HUES6 (cell line): Measurements from ENCODE around the gene FCRL2.

Source experiments
- H3K27ac ChIP-seq: 2 replicates; pipeline ENCODE4 v1.7.0; 2013; ENCODE audit warnings: low read depth, mild to moderate bottlenecking, low read length, inconsistent platforms
- H3K27me3 ChIP-seq: 2 replicates; pipeline ENCODE4 v1.6.1; 2013; ENCODE audit warnings: low read length; ENCODE audit not compliant: control insufficient read depth, insufficient read depth
- H3K36me3 ChIP-seq: 2 replicates; pipeline ENCODE4 v1.6.1; 2013; ENCODE audit warnings: low read length; ENCODE audit not compliant: control insufficient read depth, insufficient read depth
- H3K4me1 ChIP-seq: 2 replicates; pipeline ENCODE4 v1.6.1; 2013; ENCODE audit warnings: low read length; ENCODE audit not compliant: control insufficient read depth, insufficient read depth
- H3K4me3 ChIP-seq: 2 replicates; pipeline ENCODE4 v1.5.1; 2013; ENCODE audit warnings: low read depth, low read length
- H3K9ac ChIP-seq: one replicate; pipeline ENCODE4 v1.6.1; 2013; ENCODE audit warnings: mild to moderate bottlenecking, low read length
- H3K9me3 ChIP-seq: 2 replicates; pipeline ENCODE4 v1.6.1; 2013; ENCODE audit warnings: low read depth, low read length; ENCODE audit not compliant: control insufficient read depth, insufficient read depth

Gene FCRL2

DNA sequence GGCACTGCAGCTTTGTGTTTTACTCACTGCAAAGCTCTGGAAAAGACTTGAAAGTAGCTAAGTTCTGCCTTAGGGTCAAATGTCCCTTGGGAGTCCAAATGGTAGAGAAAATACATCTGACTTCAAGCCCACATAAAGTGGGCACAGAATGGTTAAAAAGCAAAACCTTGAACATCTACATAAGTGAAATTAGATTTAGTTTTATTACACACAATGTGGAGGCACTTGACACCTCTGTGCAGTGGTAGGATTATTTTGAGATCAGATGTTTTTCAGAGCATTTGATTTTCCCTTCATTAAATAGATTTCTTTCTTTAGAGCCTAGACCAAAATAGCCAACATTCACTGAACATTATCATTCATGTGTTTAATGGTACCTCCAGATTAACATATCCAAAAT is 65.1 kb downstream of the FCRL2 start:
- no peaks in the 10 kb centered on the region for H3K9me3 ChIP-seq
- H3K9ac ChIP-seq = no peak overlapping the region
- H3K4me3 ChIP-seq = no peak overlapping the region
- H3K27ac ChIP-seq = no peak overlapping the region
- H3K36me3 ChIP-seq = no peaks in the 10 kb centered on the region
- H3K4me1 ChIP-seq = no peaks in the 10 kb centered on the region
- no peaks in the 10 kb centered on the region for H3K27me3 ChIP-seq

DNA sequence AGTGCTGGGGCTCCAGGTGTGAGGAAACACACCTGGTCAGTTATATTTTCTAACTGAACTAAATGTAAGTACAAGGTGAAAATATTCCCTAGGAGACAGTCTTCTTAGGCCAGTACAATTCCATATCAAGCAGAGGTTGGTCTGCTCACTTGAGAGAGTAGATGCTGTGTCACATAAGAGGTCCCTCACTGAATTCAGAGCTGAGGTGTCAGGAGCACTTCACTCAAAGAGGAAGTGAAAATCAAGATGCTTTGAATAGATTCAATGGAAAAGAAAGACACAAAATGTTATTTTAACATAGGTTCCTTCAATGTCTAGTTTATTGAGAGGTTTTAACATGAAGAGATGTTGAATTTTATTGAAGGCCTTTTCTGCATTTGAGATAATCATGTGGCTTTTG is 72.1 kb downstream of the FCRL2 start:
- Histone ChIP-seq H3K9me3 (no peaks in the 10 kb centered on the region), H3K27ac (no peak overlapping the region), H3K36me3 (no peaks in the 10 kb centered on the region), H3K4me1 (no peaks in the 10 kb centered on the region), H3K27me3 (no peaks in the 10 kb centered on the region), H3K9ac (no peak overlapping the region), H3K4me3 (no peak overlapping the region)

DNA sequence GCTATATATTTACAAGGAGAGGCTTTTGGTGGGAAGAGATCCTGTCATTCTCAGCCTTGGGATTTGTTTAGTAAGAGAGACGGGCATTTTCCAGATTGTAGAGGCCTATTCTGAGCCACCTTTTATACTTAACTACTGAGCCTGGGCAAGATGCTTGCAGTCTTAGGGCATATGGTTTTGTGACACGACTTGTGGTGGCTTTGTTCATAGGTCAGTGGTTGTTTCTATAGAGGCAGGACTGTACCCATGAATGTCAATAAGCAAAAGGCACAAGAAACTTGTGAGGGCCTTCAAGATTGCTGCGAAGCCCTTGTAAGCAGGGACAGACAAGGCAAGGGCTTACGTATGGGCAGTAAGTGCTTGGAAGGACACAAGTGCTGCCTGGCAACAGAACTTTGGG is 73.0 kb downstream of the FCRL2 start:
- Histone ChIP-seq H3K27me3 (no peaks in the 10 kb centered on the region), H3K4me3 (no peak overlapping the region), H3K27ac (no peak overlapping the region), H3K4me1 (no peaks in the 10 kb centered on the region), H3K36me3 (no peaks in the 10 kb centered on the region), H3K9me3 (no peaks in the 10 kb centered on the region), H3K9ac (no peak overlapping the region)

DNA sequence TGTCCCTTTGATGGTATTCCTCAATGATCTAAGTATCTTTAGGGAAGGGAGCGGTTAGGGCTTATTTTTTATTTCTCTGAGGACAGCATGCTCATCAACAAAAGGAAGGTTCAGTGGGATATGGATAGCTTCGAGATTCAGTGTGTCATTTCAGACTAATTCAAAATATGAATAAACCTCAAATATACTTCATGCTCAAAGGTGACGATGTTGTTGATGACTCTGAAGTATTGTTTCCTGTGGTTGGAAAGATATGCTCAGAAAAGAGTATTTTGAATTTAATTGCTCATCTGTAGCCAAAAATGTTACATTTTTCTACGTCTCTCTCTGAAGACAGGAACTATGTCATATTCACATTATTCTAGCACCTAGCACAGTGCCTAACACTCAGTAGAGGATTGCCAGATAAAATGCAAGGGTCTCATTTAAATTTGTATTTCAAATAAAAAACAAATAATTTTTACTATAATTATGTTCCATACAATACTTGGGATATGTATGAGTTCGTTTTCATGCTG is 74.6 kb downstream of the FCRL2 start:
- H3K4me3 ChIP-seq = no peak overlapping the region
- no peaks in the 10 kb centered on the region for H3K9me3 ChIP-seq
- H3K27ac ChIP-seq = no peak overlapping the region
- H3K27me3 ChIP-seq = no peaks in the 10 kb centered on the region
- no peaks in the 10 kb centered on the region for H3K4me1 ChIP-seq
- no peak overlapping the region for H3K9ac ChIP-seq
- no peaks in the 10 kb centered on the region for H3K36me3 ChIP-seq

DNA sequence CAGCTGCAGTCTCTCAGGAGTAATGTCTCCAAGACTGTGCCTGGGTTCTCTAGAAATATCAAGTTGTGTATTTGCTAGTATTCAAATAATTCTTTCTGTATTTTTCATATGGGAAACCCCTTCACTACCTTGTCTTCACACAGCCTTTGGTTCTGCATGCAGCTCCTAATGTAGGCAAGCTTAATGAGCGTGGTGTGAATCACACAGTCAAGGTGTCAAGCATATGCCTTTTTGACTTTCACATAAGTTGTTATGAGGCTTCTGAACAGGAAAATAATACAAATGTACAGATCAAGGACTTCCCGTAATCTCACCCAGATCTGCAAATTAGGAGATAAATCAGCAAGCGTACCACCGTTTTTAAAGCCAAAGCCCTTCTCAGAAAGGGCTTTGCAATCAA is 76.2 kb downstream of the FCRL2 start, which contains the start of gene FCRL3:
TSS of gene FCRL3 (minus strand) at position 38 of the 400 bp plus-strand sequence. CDS start 280 bp downstream, outside the sequence.
- H3K36me3 ChIP-seq = no peaks in the 10 kb centered on the region
- no peaks in the 10 kb centered on the region for H3K4me1 ChIP-seq
- no peaks in the 10 kb centered on the region for H3K9me3 ChIP-seq
- no peak within 1 kb of the TSS for H3K9ac ChIP-seq
- H3K4me3 ChIP-seq = no peak within 1 kb of the TSS
- H3K27me3 ChIP-seq = 0 out of 2 replicates have a peak, but pooled peaks cover 2% of the 10 kb centered on the region
- H3K27ac ChIP-seq = no peak within 1 kb of the TSS

DNA sequence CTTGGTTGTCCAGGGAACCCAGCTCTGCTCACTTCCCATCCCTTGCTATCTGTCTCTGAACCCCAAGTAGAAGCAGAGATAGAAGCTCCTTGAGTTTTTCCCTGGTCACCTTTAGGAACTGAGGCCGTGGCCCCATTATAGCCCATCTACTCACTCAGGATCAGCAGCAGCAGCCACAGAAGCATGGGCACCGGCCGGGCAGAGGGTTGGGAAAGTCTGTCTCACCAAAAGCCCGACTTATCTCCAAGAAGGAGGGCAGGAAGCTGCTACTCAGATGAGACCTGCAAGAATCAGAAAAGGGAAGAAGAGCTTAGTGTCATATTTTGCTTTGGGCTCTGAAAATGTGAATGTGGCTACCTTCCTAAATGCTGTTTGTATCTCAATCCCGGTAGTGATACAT is 76.6 kb downstream of the FCRL2 start:
- no peak overlapping the region for H3K27ac ChIP-seq
- H3K9ac ChIP-seq = no peak overlapping the region
- H3K27me3 ChIP-seq = 0 out of 2 replicates have a peak, but pooled peaks cover 2% of the 10 kb centered on the region
- no peaks in the 10 kb centered on the region for H3K9me3 ChIP-seq
- no peaks in the 10 kb centered on the region for H3K4me1 ChIP-seq
- H3K4me3 ChIP-seq = no peak overlapping the region
- H3K36me3 ChIP-seq = no peaks in the 10 kb centered on the region

DNA sequence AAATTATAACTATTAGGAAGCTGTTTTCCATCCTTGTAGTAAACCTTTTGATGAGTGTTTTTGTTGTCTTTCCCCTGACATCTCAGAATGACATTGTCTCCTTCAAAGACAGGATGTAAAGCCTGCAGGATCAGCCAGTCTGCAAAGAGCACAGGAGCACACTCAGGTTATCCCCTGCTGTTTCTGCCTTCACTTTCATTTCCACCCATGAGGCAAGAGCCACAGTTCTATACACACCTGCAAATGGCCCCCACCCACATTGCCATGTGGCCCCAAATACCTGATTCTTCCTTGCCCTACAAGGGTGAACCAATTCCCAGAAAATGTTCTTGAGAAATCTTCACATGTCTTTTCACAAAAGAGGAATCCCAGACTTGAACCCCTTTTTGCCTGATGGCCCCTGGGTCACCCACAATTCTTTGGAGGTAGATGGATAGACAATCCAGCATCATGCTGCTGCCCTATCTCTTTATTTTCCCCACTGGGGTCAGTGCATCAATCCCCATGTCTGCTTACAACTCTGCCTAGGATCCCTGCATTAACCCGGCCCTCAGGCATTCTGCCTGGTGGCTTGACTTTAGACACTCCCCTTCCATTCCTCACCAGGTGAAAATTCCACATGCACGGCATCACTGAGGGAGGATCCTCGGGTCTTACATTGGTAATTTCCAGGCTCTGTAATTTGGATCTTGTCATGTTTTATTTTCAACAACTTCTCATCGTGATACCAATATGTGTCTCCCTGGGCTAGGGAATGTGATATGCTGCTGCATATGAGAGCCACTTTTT is 79.0 kb downstream of the FCRL2 start:
- Histone ChIP-seq H3K9ac (no peak overlapping the region), H3K4me1 (no peaks in the 10 kb centered on the region), H3K4me3 (no peak overlapping the region), H3K36me3 (no peaks in the 10 kb centered on the region), H3K27me3 (0 out of 2 replicates have a peak, but pooled peaks cover 2% of the 10 kb centered on the region), H3K27ac (no peak overlapping the region), H3K9me3 (no peaks in the 10 kb centered on the region)

DNA sequence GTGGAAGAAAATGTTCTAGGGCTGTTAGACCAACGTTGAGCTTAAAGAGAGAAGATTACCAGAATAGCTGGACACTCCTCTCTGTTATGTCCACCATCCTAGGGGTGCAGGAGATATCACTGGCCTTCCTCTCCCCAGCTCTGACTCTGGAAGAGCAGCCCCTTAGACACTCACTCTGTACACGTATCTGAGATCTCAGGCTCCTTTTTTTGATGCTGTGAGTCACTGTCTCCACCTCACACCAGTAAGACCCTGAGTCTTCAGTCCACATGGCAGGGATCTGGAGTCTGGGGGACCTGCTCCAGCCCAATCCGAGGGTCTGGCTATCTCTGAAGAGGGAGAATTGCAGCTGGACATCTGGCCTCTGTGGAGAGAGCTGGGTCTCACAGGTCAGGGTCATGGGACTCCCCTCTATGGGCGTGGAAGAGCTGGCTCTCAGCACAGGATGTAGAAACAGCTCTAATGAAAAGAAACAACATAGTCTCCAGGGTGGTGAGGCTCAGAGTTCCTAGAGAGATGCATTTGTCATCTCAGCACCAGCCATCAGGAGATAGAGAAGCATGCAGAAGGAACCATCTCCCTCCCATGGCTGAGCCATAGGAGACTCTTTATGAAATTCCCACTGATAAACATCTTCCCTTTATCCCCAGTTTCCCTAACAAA is 79.8 kb downstream of the FCRL2 start:
- no peaks in the 10 kb centered on the region for H3K4me1 ChIP-seq

More for the DNA sequence above, 79.8 kb downstream of the FCRL2 start:
- Histone ChIP-seq H3K36me3 (no peaks in the 10 kb centered on the region), H3K27ac (no peak overlapping the region), H3K4me3 (no peak overlapping the region), H3K9me3 (no peaks in the 10 kb centered on the region), H3K9ac (no peak overlapping the region), H3K27me3 (0 out of 2 replicates have a peak, but pooled peaks cover 2% of the 10 kb centered on the region)
